Duodenal mucosa (tissue), 2 donors: ENCODE measurements around the gene PCNX3.
A peak's percentile ranks its signal among the peaks of the same experiment; 100 is the strongest.
"Not testable (repeated sequence)": the region's sequence is repeated elsewhere in the genome, so short reads cannot be mapped to it uniquely, and the experiment has no call there.

Source experiments
- H3K27ac ChIP-seq: one replicate; pipeline ENCODE4 v1.7.0; 2013; ENCODE audit warnings: low read depth, low read length
- H3K27me3 ChIP-seq, 2 donors: one replicate each; pipeline ENCODE4 v1.7.0; 2013; ENCODE audit warnings: low read length in 2 of 2, control low read depth in 1 of 2; ENCODE audit not compliant: insufficient read depth in 2 of 2, control insufficient read depth in 1 of 2
- H3K36me3 ChIP-seq, 2 donors: one replicate each; pipeline ENCODE4 v1.7.0; 2013; ENCODE audit warnings: low read length in 2 of 2, control low read depth in 1 of 2; ENCODE audit not compliant: insufficient read depth in 2 of 2, control insufficient read depth in 1 of 2
- H3K4me1 ChIP-seq, 2 donors: one replicate each; pipeline ENCODE4 v1.7.0; 2013; ENCODE audit warnings: low read length in 2 of 2, control low read depth in 1 of 2; ENCODE audit not compliant: insufficient read depth in 2 of 2, control insufficient read depth in 1 of 2
- H3K4me3 ChIP-seq, 2 donors: one replicate each; pipeline ENCODE4 v1.7.0; 2013; ENCODE audit warnings: low read length in 2 of 2, low read depth in 1 of 2
- H3K9ac ChIP-seq, 2 donors: one replicate each; pipeline ENCODE4 v1.7.0; 2013; ENCODE audit warnings: low read length in 2 of 2, low read depth in 1 of 2
- H3K9me3 ChIP-seq, 2 donors: one replicate each; pipeline ENCODE4 v1.7.0; 2013; ENCODE audit warnings: low read length in 2 of 2, control low read depth in 1 of 2; ENCODE audit not compliant: control insufficient read depth in 1 of 2

Gene PCNX3

GRCh38 chr11:65637794-65638419 is 22.3 kb downstream of the PCNX3 start, which contains the start of gene SIPA1:
Gene SIPA1, plus strand, starts transcription at chr11:65638101. Its CDS starts 2,821 bp downstream, at chr11:65640922.
- peaks cover 20 to 46% of the 10 kb centered on the region in 2 donors for H3K36me3 ChIP-seq
- no peaks in the 10 kb centered on the region for H3K27me3 ChIP-seq
- peak within 1 kb of the TSS; percentile 80 for H3K4me3 ChIP-seq
- H3K4me1 ChIP-seq = peaks cover 20 to 39% of the 10 kb centered on the region in 2 donors
- H3K9ac ChIP-seq = peak within 1 kb of the TSS; percentile 68 to 81
- H3K27ac ChIP-seq = peak within 1 kb of the TSS; percentile 81
- H3K9me3 ChIP-seq = no peaks in the 10 kb centered on the region

- Histone ChIP-seq H3K4me3 (peak overlapping the region; percentile 52 to 80), H3K36me3 (peaks cover 19 to 33% of the 10 kb centered on the region in 2 donors), H3K4me1 (peaks cover 20 to 39% of the 10 kb centered on the region in 2 donors)
- not testable (repeated sequence) for H3K9me3 ChIP-seq, H3K9ac ChIP-seq, H3K27me3 ChIP-seq, H3K27ac ChIP-seq
Measured at GRCh38 chr11:65639228-65639597, 23.6 kb downstream of the PCNX3 start.

GRCh38 chr11:65639623-65640482 is 24.3 kb downstream of the PCNX3 start:
- Histone ChIP-seq H3K4me3 (peak overlapping the region; percentile 48 to 52), H3K9ac (peak overlapping the region; percentile 26 to 61)

GRCh38 chr11:65640483-65641296 is 25.1 kb downstream of the PCNX3 start:
- Histone ChIP-seq H3K27ac (peak overlapping the region; percentile 84), H3K9me3 (no peaks in the 10 kb centered on the region), H3K36me3 (peaks cover 5 to 22% of the 10 kb centered on the region in 2 donors), H3K27me3 (no peaks in the 10 kb centered on the region), H3K4me1 (peaks cover 20 to 43% of the 10 kb centered on the region in 2 donors), H3K9ac (peak overlapping the region; percentile 32 to 61), H3K4me3 (peak overlapping the region; percentile 52 to 53)

More at GRCh38 chr11:65639623-65640482, 24.3 kb downstream of the PCNX3 start:
- Histone ChIP-seq H3K4me1 (peaks cover 20 to 43% of the 10 kb centered on the region in 2 donors), H3K27ac (peak overlapping the region; percentile 84), H3K27me3 (no peaks in the 10 kb centered on the region), H3K36me3 (peaks cover 13 to 26% of the 10 kb centered on the region in 2 donors), H3K9me3 (no peaks in the 10 kb centered on the region)

- Histone ChIP-seq H3K36me3 (peaks cover 0 to 16% of the 10 kb centered on the region in 2 donors), H3K27me3 (no peaks in the 10 kb centered on the region), H3K9ac (peak overlapping the region; percentile 25 to 32), H3K27ac (peak overlapping the region; percentile 84), H3K4me1 (peaks cover 20 to 43% of the 10 kb centered on the region in 2 donors), H3K9me3 (no peaks in the 10 kb centered on the region), H3K4me3 (peak overlapping the region; percentile 17 to 53)
Measured at GRCh38 chr11:65641297-65642013, 25.9 kb downstream of the PCNX3 start.

GRCh38 chr11:65642014-65642671 is 26.6 kb downstream of the PCNX3 start:
- Histone ChIP-seq H3K27me3 (no peaks in the 10 kb centered on the region), H3K4me1 (peaks cover 17 to 39% of the 10 kb centered on the region in 2 donors), H3K9me3 (no peaks in the 10 kb centered on the region), H3K4me3 (peak overlapping the region; percentile 17 to 53), H3K27ac (no peak overlapping the region), H3K9ac (no peak overlapping the region), H3K36me3 (peaks cover 0 to 9% of the 10 kb centered on the region in 2 donors)

- no peaks in the 10 kb centered on the region for H3K9me3 ChIP-seq
- H3K4me1 ChIP-seq = peaks cover 6 to 28% of the 10 kb centered on the region in 2 donors
- no peaks in the 10 kb centered on the region for H3K27me3 ChIP-seq
- H3K27ac ChIP-seq = no peak overlapping the region
- no peak overlapping the region for H3K4me3 ChIP-seq
- H3K9ac ChIP-seq = no peak overlapping the region
- H3K36me3 ChIP-seq = peaks cover 0 to 12% of the 10 kb centered on the region in 2 donors
Measured at GRCh38 chr11:65643971-65644370, 28.4 kb downstream of the PCNX3 start.

GRCh38 chr11:65644837-65645236 is 29.3 kb downstream of the PCNX3 start:
- H3K27me3 ChIP-seq = no peaks in the 10 kb centered on the region
- H3K9me3 ChIP-seq = no peaks in the 10 kb centered on the region
- no peak overlapping the region for H3K9ac ChIP-seq
- H3K4me1 ChIP-seq = peaks cover 6 to 28% of the 10 kb centered on the region in 2 donors
- no peak overlapping the region for H3K4me3 ChIP-seq
- H3K27ac ChIP-seq = no peak overlapping the region
- peaks cover 6 to 21% of the 10 kb centered on the region in 2 donors for H3K36me3 ChIP-seq

- Histone ChIP-seq H3K4me3 (no peak overlapping the region), H3K4me1 (peaks cover 6 to 24% of the 10 kb centered on the region in 2 donors), H3K27me3 (no peaks in the 10 kb centered on the region), H3K9me3 (no peaks in the 10 kb centered on the region), H3K9ac (no peak overlapping the region), H3K27ac (no peak overlapping the region), H3K36me3 (peaks cover 6 to 24% of the 10 kb centered on the region in 2 donors)
Measured at GRCh38 chr11:65645710-65646109, 30.1 kb downstream of the PCNX3 start.
